ENCODE results near the gene LAD1.

DNA sequence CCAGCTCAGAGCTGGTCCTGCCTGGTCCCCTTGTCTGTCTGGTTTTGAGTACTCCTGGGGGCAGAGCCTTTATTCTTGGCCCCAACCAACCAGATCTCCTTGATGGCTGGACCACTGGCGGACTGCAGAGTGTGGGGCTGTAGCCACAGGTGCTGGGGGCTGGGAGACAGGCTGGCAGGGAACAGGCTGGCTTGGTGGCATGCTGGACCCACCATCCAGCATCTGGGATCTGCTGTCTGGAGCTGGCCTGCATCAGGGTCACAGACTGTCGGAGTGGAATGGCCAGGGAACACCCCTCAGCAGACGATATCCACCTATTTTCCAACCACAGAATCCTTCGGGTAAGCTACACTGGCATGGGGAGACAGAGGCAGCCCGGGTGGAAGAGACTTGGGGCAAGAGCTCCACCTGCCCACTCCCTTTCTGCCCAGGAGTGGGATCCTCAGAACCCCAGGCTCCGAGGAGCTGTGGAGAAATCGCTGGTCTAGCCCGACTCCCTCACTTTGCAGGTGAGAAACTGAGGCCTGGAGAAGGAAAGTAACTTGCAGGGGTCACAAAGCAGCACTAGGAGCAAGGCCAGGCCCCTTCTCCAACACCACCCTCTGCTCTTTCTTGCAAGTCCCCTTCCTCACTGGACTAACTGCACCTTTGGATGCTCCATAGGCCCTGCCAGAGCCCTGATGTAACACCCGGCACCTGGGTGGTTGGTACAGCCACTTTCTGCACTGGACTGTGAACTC, 62.2 kb downstream of the LAD1 start:
- TF ChIP-seq BHLHE40 (IDR thresholded peaks at IDR 0.05; ENCODE audit: borderline replicate concordance) (no peak), FOXM1 (IDR thresholded peaks at IDR 0.05; ENCODE audit: borderline replicate concordance) (no peak)

All from HEK293T (cell line).